H1 (cell line): ENCODE data around the gene CMBL. TPM values are rescaled to one million over a fixed set of nuclear protein-coding genes. Genes with fewer than 3 reads are reported as not detected.

Experiments used
- ATF2 ChIP-seq: IDR thresholded peaks from 2 replicates; pipeline ENCODE4 v1.6.1; 2012; ENCODE audit warnings: low read length, inconsistent platforms
- CEBPB ChIP-seq: IDR thresholded peaks from 2 replicates; pipeline ENCODE4 v1.6.1; 2012; ENCODE audit warnings: low read depth, low read length
- CHD1 ChIP-seq: IDR thresholded peaks from 2 replicates; pipeline ENCODE4 v1.6.1; 2012; ENCODE audit warnings: low read depth, low read length, improper control_type of control experiment
- CHD2 ChIP-seq: IDR thresholded peaks from 2 replicates; pipeline ENCODE4 v1.6.1; 2012; ENCODE audit warnings: low read length, improper control_type of control experiment
- CREB1 ChIP-seq: IDR thresholded peaks from 2 replicates; pipeline ENCODE4 v1.6.1; 2012; ENCODE audit warnings: inconsistent platforms
- EGR1 ChIP-seq: IDR thresholded peaks from 2 replicates; pipeline ENCODE4 v1.6.1; 2011; ENCODE audit warnings: low read depth, low read length, borderline replicate concordance
- EZH2 ChIP-seq: fragments of 200-600 bp; sonication (generic); IDR thresholded peaks from 2 replicates; pipeline ENCODE4 v1.7.1; 2012; ENCODE audit warnings: low read depth, mild to moderate bottlenecking, moderate library complexity, low read length, inconsistent platforms; ENCODE audit not compliant: severe bottlenecking
- FOSL1 ChIP-seq: IDR thresholded peaks from 2 replicates; pipeline ENCODE4 v1.6.1; 2011; ENCODE audit warnings: mild to moderate bottlenecking, low read depth, low read length, moderate library complexity; ENCODE audit not compliant: insufficient read depth
- GABPA ChIP-seq: IDR thresholded peaks from 2 replicates; pipeline ENCODE4 v1.6.1; 2011; ENCODE audit warnings: mild to moderate bottlenecking, low read length, moderate library complexity, borderline replicate concordance; ENCODE audit not compliant: insufficient read depth
- JUND ChIP-seq: IDR thresholded peaks from 2 replicates; pipeline ENCODE4 v1.6.1; 2011; ENCODE audit warnings: mild to moderate bottlenecking, improper control_type of control experiment, low read length
- KDM4A ChIP-seq: IDR thresholded peaks from one replicate; pipeline ENCODE4 v1.7.1; 2012; ENCODE audit warnings: low read depth, mild to moderate bottlenecking, moderate library complexity, low read length, inconsistent platforms; ENCODE audit not compliant: severe bottlenecking
- KDM5A ChIP-seq: fragments of 200-600 bp; IDR thresholded peaks from 2 replicates; pipeline ENCODE4 v1.7.1; 2012; ENCODE audit warnings: mild to moderate bottlenecking, low read length, inconsistent platforms, mixed read lengths
- NRF1 ChIP-seq: IDR thresholded peaks from 2 replicates; pipeline ENCODE4 v1.6.1; 2011; ENCODE audit warnings: mild to moderate bottlenecking, low read depth, low read length, improper control_type of control experiment
- POLR2A ChIP-seq, 2 experiments: IDR thresholded peaks; 1 replicate in 1 of 2; 2 replicates in 1 of 2; pipeline ENCODE4 v1.6.1; 2011; ENCODE audit warnings: low read depth in 2 of 2, low read length in 2 of 2, mild to moderate bottlenecking in 2 of 2; ENCODE audit errors: control extremely low read depth in 1 of 2
- SIN3A ChIP-seq, 2 experiments: IDR thresholded peaks in 1 of 2; conservative IDR thresholded peaks in 1 of 2; 2 replicates each; pipeline ENCODE4 v1.6.1; 2011 to 2012; ENCODE audit warnings: low read length in 2 of 2, improper control_type of control experiment in 1 of 2, low read depth in 1 of 2, mild to moderate bottlenecking in 1 of 2
- SP1 ChIP-seq: IDR thresholded peaks from 2 replicates; pipeline ENCODE4 v1.6.1; 2011; ENCODE audit warnings: low read depth, low read length
- SP4 ChIP-seq: IDR thresholded peaks from 2 replicates; pipeline ENCODE4 v1.6.1; 2012; ENCODE audit warnings: low read length, inconsistent platforms
- SUZ12 ChIP-seq: fragments of 200-600 bp; sonication (generic); IDR thresholded peaks from 2 replicates; pipeline ENCODE4 v1.6.1; 2012; ENCODE audit warnings: mild to moderate bottlenecking, inconsistent platforms, low read length, moderate library complexity, mixed read lengths
- TAF7 ChIP-seq: optimal IDR thresholded peaks from 2 replicates; pipeline ENCODE3; 2011; ENCODE audit warnings: low read depth, mild to moderate bottlenecking, inconsistent platforms, low read length, moderate library complexity, borderline replicate concordance
- TCF12 ChIP-seq: IDR thresholded peaks from 2 replicates; pipeline ENCODE4 v1.6.1; 2011; ENCODE audit warnings: low read depth, mild to moderate bottlenecking, low read length
- USF2 ChIP-seq: IDR thresholded peaks from 2 replicates; pipeline ENCODE4 v1.6.1; 2011; ENCODE audit warnings: low read length, improper control_type of control experiment
- YY1 ChIP-seq: IDR thresholded peaks from 2 replicates; pipeline ENCODE4 v1.6.1; 2011; ENCODE audit warnings: low read depth, mild to moderate bottlenecking, low read length
- ZNF274 ChIP-seq: IDR thresholded peaks from 2 replicates; pipeline ENCODE4 v1.7.0; 2012; ENCODE audit warnings: low read length, borderline replicate concordance; ENCODE audit errors: extremely low read depth
- polyA plus RNA-seq, 7 experiments: library from polyadenylated mRNA; depleted of rRNA in 3 of 7; stranded (reverse) in 5 of 7; unstranded in 2 of 7; fragments of >200 nt in 5 of 7; fragments of 200-250 nt in 2 of 7; gene quantifications; 1 replicate in 5 of 7; 2 replicates in 1 of 7; 4 replicates in 1 of 7; pipeline versions ENCODE4 v1.2.1 to v1.2.3, GENCODE V29; 2011 to 2013; ENCODE audit warnings: missing spikeins in 2 of 7, mixed read lengths in 2 of 7
- total RNA-seq: library from RNA; stranded (reverse); fragmentation: NEBNext Ultra II Directional; extraction: Animal tissue kit (Norgen Biotek cat#: 25700); gene quantifications from 2 replicates; pipeline ENCODE4 v1.2.1, GENCODE V29; 2021

CMBL gene
- total and polyA plus RNA-seq, 2 of the 8 experiments (the other 6 are each of a cell fraction or from before 2014, with no cell fraction given) = 27.9 to 32.1 TPM

GRCh38 chr5:10353241-10354047, 45.7 kb upstream of the CMBL start, which contains the start of gene MARCHF6 (continued):
- TF ChIP-seq GABPA (peak; percentile 85), JUND (peak; percentile 36; the same call in 1 of the 2 replicates), KDM4A (peak; percentile 83), SUZ12 (peak; percentile 44; the same call in 1 of the 2 replicates), CEBPB (no peak), YY1 (peak; percentile 78), FOSL1 (no peak), CHD1 (no peak; the same call in 1 of the 2 replicates), ZNF274 (no peak), SP4 (peak; percentile 34; the same call in 1 of the 2 replicates), NRF1 (no peak), CREB1 (peak; percentile 79), SP1 (peak; percentile 79), EGR1 (peak; percentile 97), POLR2A (IDR thresholded peaks at IDR 0.05; ENCODE audit: control extremely low read depth in 1 of 2, low read depth in 2 of 2, low read length in 2 of 2) (peak; percentile 84 to 89), TAF7 (peak; percentile 83), TCF12 (peak; percentile 92), KDM5A (no peak), CHD2 (peak; percentile 48), ATF2 (no peak), SIN3A (conservative IDR thresholded peaks at IDR 0.05 in 1 of 2, IDR thresholded peaks at IDR 0.05 in 1 of 2; ENCODE audit: low read depth in 1 of 2, low read length in 2 of 2) (peak; percentile 90 to 91; a peak in 3 of 4 replicates), USF2 (no peak), EZH2 (no peak)
